ENCODE results near the gene RAPH1. TPM values are rescaled to one million over a fixed set of nuclear protein-coding genes. Genes with fewer than 3 reads are reported as not detected.
"Not testable (repeated sequence)": the region's sequence is repeated elsewhere in the genome, so short reads cannot be mapped to it uniquely, and the experiment has no call there.

RAPH1 gene
- total RNA-seq, 1 experiment from 2014 or later = 114 TPM

GRCh38 chr2:203510256-203510940 is 24.7 kb downstream of the RAPH1 start:
- POLR2A ChIA-PET = no interaction called here
- DNase-seq = no peak
- H3K36me3 Mint-ChIP-seq (ENCODE audit: insufficient read depth, unreplicated experiment) = peaks cover 26% of the 10 kb centered on the region

GRCh38 chr2:203503460-203503859 is 31.6 kb downstream of the RAPH1 start:
- H3K36me3 ChIP-seq (ENCODE audit: control insufficient read depth, insufficient read depth, low read length); H3K27ac Mint-ChIP-seq (ENCODE audit: unreplicated experiment); intact Hi-C loops (cut with micrococcal nuclease; ENCODE audit: unreplicated experiment); H3K9me3 ChIP-seq; CTCF ChIA-PET; H3K27me3 Mint-ChIP-seq (ENCODE audit: insufficient read depth, unreplicated experiment); H3K4me3 Mint-ChIP-seq (ENCODE audit: unreplicated experiment); H3K27me3 ChIP-seq (replicated peaks; ENCODE audit: control insufficient read depth, insufficient read depth, low read length); H3K4me3 ChIP-seq (ENCODE audit: low read depth, low read length); DNase-seq; BruUV-seq (replicated peaks); POLR2A ChIA-PET: not testable (repeated sequence)
- H3K36me3 Mint-ChIP-seq (ENCODE audit: insufficient read depth, unreplicated experiment) = peaks cover 52% of the 10 kb centered on the region
- peaks cover 22% of the 10 kb centered on the region for H3K4me1 ChIP-seq
- peaks cover 11% of the 10 kb centered on the region for H3K9me3 Mint-ChIP-seq (ENCODE audit: unreplicated experiment)
- H3K4me1 Mint-ChIP-seq (ENCODE audit: low read depth, unreplicated experiment) = peaks cover 14% of the 10 kb centered on the region

More at GRCh38 chr2:203510256-203510940, 24.7 kb downstream of the RAPH1 start:
- no peaks in the 10 kb centered on the region; the same call in none of the 2 replicates for H3K4me1 ChIP-seq
- H3K27me3 Mint-ChIP-seq (ENCODE audit: insufficient read depth, unreplicated experiment) = no peaks in the 10 kb centered on the region
- no peaks in the 10 kb centered on the region for H3K9me3 Mint-ChIP-seq (ENCODE audit: unreplicated experiment)
- no peaks in the 10 kb centered on the region for H3K36me3 ChIP-seq (ENCODE audit: control insufficient read depth, insufficient read depth, low read length)
- no peak overlapping the region for H3K4me3 Mint-ChIP-seq (ENCODE audit: unreplicated experiment)
- CTCF ChIA-PET = interaction anchor here (1.1 kb wide), 1 partner anchor 305 kb away, joined by 3 read pairs; no protein-coding TSS in a partner anchor
- no peak overlapping the region for H3K4me3 ChIP-seq (ENCODE audit: low read depth, low read length)
- no peaks in the 10 kb centered on the region for H3K27me3 ChIP-seq (replicated peaks; ENCODE audit: control insufficient read depth, insufficient read depth, low read length)
- peaks cover 8% of the 10 kb centered on the region for H3K4me1 Mint-ChIP-seq (ENCODE audit: low read depth, unreplicated experiment)
- no peaks in the 10 kb centered on the region; the same call in 1 of the 2 replicates for H3K9me3 ChIP-seq
- H3K27ac Mint-ChIP-seq (ENCODE audit: unreplicated experiment) = no peak overlapping the region
- no TSS peak for BruUV-seq (replicated peaks)
- TF ChIP-seq CTCF (IDR thresholded peaks at IDR 0.05; ENCODE audit: insufficient read depth in 1 of 2, low read depth in 1 of 2, low read length in 1 of 2, severe bottlenecking in 1 of 2, unreplicated experiment in 1 of 2) = no peak
- intact Hi-C loops (cut with micrococcal nuclease; ENCODE audit: unreplicated experiment) = no loop called here

- peaks cover 11% of the 10 kb centered on the region for H3K9me3 Mint-ChIP-seq (ENCODE audit: unreplicated experiment)
- H3K27ac Mint-ChIP-seq (ENCODE audit: unreplicated experiment) = no peak overlapping the region
- POLR2A ChIA-PET = no interaction called here
- H3K4me3 Mint-ChIP-seq (ENCODE audit: unreplicated experiment) = no peak overlapping the region
- intact Hi-C loops (cut with micrococcal nuclease; ENCODE audit: unreplicated experiment) = no loop called here
- BruUV-seq (replicated peaks) = no TSS peak
- no peak for DNase-seq
- no peaks in the 10 kb centered on the region for H3K9me3 ChIP-seq
- H3K27me3 Mint-ChIP-seq (ENCODE audit: insufficient read depth, unreplicated experiment) = no peaks in the 10 kb centered on the region
- H3K4me1 Mint-ChIP-seq (ENCODE audit: low read depth, unreplicated experiment) = peaks cover 20% of the 10 kb centered on the region
- TF ChIP-seq CTCF (IDR thresholded peaks at IDR 0.05; ENCODE audit: insufficient read depth in 1 of 2, low read depth in 1 of 2, low read length in 1 of 2, severe bottlenecking in 1 of 2, unreplicated experiment in 1 of 2) = no peak
- H3K4me1 ChIP-seq = peaks cover 26% of the 10 kb centered on the region
- no peaks in the 10 kb centered on the region for H3K27me3 ChIP-seq (replicated peaks; ENCODE audit: control insufficient read depth, insufficient read depth, low read length)
- H3K4me3 ChIP-seq (ENCODE audit: low read depth, low read length) = no peak overlapping the region
- CTCF ChIA-PET = no interaction called here
- H3K36me3 ChIP-seq (ENCODE audit: control insufficient read depth, insufficient read depth, low read length) = no peaks in the 10 kb centered on the region
- H3K36me3 Mint-ChIP-seq (ENCODE audit: insufficient read depth, unreplicated experiment) = peaks cover 42% of the 10 kb centered on the region
Measured at GRCh38 chr2:203501873-203502272, 33.2 kb downstream of the RAPH1 start.

All from Caco-2 (cell line).